ENCODE data around the gene FGF22. TPM values are rescaled to one million over a fixed set of nuclear protein-coding genes. Genes with fewer than 3 reads are reported as not detected.

The FGF22 gene
- total and polyA plus RNA-seq, 2 of the 8 experiments (the other 6 are each of a cell fraction or from before 2014, with no cell fraction given) = 0.44 to 1.7 TPM

DNA sequence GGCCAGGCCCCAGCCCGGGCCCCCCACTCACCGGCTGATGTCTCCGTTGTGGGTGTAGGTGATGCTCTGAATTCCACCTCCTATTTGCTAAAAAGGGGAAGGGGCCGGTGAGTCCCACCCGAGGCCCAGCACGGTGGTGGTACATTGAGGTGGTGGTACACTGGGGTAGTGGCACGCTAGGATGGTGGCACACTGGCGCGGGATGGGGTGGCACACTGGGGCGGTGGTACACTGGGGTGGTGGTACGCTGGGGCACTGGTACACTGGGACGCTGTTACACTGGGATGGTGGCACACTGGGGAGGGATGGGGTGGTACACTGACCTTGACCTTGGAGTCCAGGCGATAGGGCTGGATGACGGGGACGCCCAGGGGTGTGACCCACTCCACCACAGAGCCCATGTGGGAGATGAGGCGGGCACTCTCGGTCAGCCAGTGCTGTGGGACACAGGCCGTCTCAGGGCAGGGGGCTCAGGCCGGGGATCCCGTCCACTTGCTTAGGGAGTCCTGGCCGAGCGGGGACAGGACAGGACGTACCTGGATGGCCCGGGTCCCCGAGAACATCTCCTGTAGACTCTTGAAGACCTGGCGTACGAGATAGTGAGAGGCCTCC, 20.9 kb upstream of the FGF22 start:
- Histone ChIP-seq H2BK120ac (replicated peaks; ENCODE audit: low read depth, low read length) (no peak overlapping the region), H3K23me2 (ENCODE audit: low read depth, low read length) (no peaks in the 10 kb centered on the region), H3K18ac (ENCODE audit: extremely low read depth, low read length) (no peak overlapping the region), H2AFZ (ENCODE audit: low read length) (no peak overlapping the region), H4K5ac (ENCODE audit: insufficient read length, low read depth, low read length) (no peak overlapping the region), H3K14ac (ENCODE audit: insufficient read length) (no peak overlapping the region), H3K79me2 (ENCODE audit: control insufficient read depth in 1 of 2, insufficient read depth in 2 of 2, low read length in 2 of 2) (no peaks in the 10 kb centered on the region), H3K9ac (replicated peaks in 1 of 4; ENCODE audit: extremely low read depth in 1 of 4, low read depth in 3 of 4, low read length in 3 of 4) (no peak overlapping the region), H2AK5ac (ENCODE audit: low read depth, low read length) (no peak overlapping the region), H2BK15ac (ENCODE audit: low read length) (no peak overlapping the region), H2BK5ac (ENCODE audit: low read depth, low read length) (no peak overlapping the region), H4K8ac (ENCODE audit: extremely low read depth, insufficient read depth, low read length) (no peak overlapping the region), H4K20me1 (replicated peaks in 1 of 2; ENCODE audit: control insufficient read depth in 1 of 2, insufficient read depth in 2 of 2, low read length in 2 of 2) (peaks cover 0 to 11% of the 10 kb centered on the region in 2 experiments), H3K27ac (ENCODE audit: low read depth, low read length) (no peak overlapping the region), H3K36me3 (ENCODE audit: control insufficient read depth in 2 of 4, insufficient read depth in 4 of 4, low read length in 3 of 4) (peaks cover 4 to 63% (median 33%) of the 10 kb centered on the region in 4 experiments; a peak in 7 of 8 replicates), H3K9me3 (ENCODE audit: insufficient read depth in 2 of 2, low read depth in 1 of 2, low read length in 1 of 2) (no peaks in the 10 kb centered on the region), H3K4me3 (ENCODE audit: extremely low read depth in 1 of 4, insufficient read depth in 2 of 4, low read depth in 3 of 4, low read length in 4 of 4) (no peak overlapping the region), H3K56ac (replicated peaks; ENCODE audit: insufficient read length, low read depth, low read length) (no peak overlapping the region), H3K79me1 (ENCODE audit: low read depth, low read length) (no peaks in the 10 kb centered on the region), H3K4me2 (ENCODE audit: insufficient read depth in 1 of 2, low read depth in 2 of 2, low read length in 2 of 2) (no peak overlapping the region), H2BK12ac (ENCODE audit: low read depth, low read length) (no peak overlapping the region), H4K91ac (replicated peaks; ENCODE audit: insufficient read length, low read length) (no peak overlapping the region), H3K23ac (ENCODE audit: insufficient read length) (no peak overlapping the region), H3K4me1 (replicated peaks in 1 of 4; ENCODE audit: control insufficient read depth in 3 of 4, insufficient read depth in 4 of 4, low read length in 3 of 4) (no peaks in the 10 kb centered on the region), H2BK20ac (ENCODE audit: low read length) (no peak overlapping the region), H3K27me3 (replicated peaks in 1 of 4; ENCODE audit: control insufficient read depth in 3 of 4, extremely low read depth in 1 of 4, insufficient read depth in 3 of 4, low read length in 3 of 4) (no peaks in the 10 kb centered on the region), H3K4ac (replicated peaks; ENCODE audit: insufficient read length, low read depth, low read length) (no peak overlapping the region)
- no peak for FAIRE-seq
- ChIA-PET CTCF (ENCODE audit: partially characterized antibody) (interaction anchor here (0.8 to 1.1 kb wide), 2 partner anchors 31 to 68 kb away, joined by 3 read pairs; no protein-coding TSS in a partner anchor), POLR2A (ENCODE audit: partially characterized antibody) (interaction anchor here (1.1 to 1.6 kb wide), 3 partner anchors 8 to 85 kb away, joined by 3 read pairs; no protein-coding TSS in a partner anchor)
- no peak for DNase-seq (ENCODE audit: low read depth in 1 of 2, low spot score in 2 of 2)
- WGBS, 2 experiments (ENCODE audit: extremely low coverage in 1 of 2, insufficient coverage in 1 of 2, insufficient read length in 1 of 2, insufficient replicate concordance in 2 of 2, low coverage in 1 of 2, low lambda C conversion rate in 2 of 2, missing lambda C conversion rate in 1 of 2) = 93% methylated on average over 23 of the region's 27 CpGs; no CpG with 5 or more reads in 1 of the 2 experiments
- TF ChIP-seq NANOG (IDR thresholded peaks at IDR 0.05; ENCODE audit: insufficient read depth, low read depth, low read length, poor library complexity, severe bottlenecking) (no peak), SIN3A (conservative IDR thresholded peaks at IDR 0.05 in 1 of 2, IDR thresholded peaks at IDR 0.05 in 1 of 2; ENCODE audit: low read depth in 1 of 2, low read length in 2 of 2) (no peak), SP2 (IDR thresholded peaks at IDR 0.05; ENCODE audit: low read length) (no peak), SP1 (IDR thresholded peaks at IDR 0.05; ENCODE audit: low read depth, low read length) (no peak), CBX5 (IDR thresholded peaks at IDR 0.05; ENCODE audit: low read depth, low read length) (no peak), FOSL1 (IDR thresholded peaks at IDR 0.05; ENCODE audit: insufficient read depth, low read depth, low read length) (no peak), JUND (IDR thresholded peaks at IDR 0.05; ENCODE audit: low read length) (no peak), CTBP2 (IDR thresholded peaks at IDR 0.05; ENCODE audit: borderline replicate concordance, insufficient read depth, insufficient read length, low read length) (no peak), SP4 (IDR thresholded peaks at IDR 0.05; ENCODE audit: low read length) (no peak), CBX8 (IDR thresholded peaks at IDR 0.05; ENCODE audit: borderline replicate concordance, low read depth, low read length) (no peak)
- TF ChIP-seq, protein P1, sequence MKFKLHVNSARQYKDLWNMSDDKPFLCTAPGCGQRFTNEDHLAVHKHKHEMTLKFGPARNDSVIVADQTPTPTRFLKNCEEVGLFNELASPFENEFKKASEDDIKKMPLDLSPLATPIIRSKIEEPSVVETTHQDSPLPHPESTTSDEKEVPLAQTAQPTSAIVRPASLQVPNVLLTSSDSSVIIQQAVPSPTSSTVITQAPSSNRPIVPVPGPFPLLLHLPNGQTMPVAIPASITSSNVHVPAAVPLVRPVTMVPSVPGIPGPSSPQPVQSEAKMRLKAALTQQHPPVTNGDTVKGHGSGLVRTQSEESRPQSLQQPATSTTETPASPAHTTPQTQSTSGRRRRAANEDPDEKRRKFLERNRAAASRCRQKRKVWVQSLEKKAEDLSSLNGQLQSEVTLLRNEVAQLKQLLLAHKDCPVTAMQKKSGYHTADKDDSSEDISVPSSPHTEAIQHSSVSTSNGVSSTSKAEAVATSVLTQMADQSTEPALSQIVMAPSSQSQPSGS (IDR thresholded peaks at IDR 0.05; ENCODE audit: low read length) = no peak
